Measurements from ENCODE around the gene ELAPOR2. TPM values are rescaled to one million over a fixed set of nuclear protein-coding genes. Genes with fewer than 3 reads are reported as not detected.
"Not testable (repeated sequence)": the region's sequence is repeated elsewhere in the genome, so short reads cannot be mapped to it uniquely, and the experiment has no call there.

Gene ELAPOR2
- total and polyA plus RNA-seq, 2 of the 13 experiments (the other 11 are each of a cell fraction or from before 2014, with no cell fraction given): 7.8 to 8.4 TPM

DNA sequence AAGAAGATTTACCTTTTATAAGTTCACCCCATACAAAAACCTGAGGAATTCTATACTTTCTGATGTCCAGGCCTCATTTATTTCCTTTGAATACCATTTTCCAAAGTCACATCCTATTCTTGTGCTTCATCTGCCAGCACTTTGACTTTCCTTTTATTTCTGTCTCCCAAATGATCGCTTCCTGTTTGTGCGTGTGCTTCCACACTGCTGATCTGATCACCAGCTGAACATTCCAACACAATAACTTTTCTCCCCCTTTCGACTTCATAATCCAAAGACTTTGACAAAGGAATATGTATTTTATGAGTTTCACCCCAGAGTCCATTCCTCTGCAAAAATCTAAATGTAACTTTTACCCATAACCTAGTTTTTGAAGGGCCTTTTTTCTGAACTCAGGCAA, 3.1 kb downstream of the ELAPOR2 start (continued):
- TF ChIP-seq ZNF136 (CRISPR knock-in tag; IDR thresholded peaks at IDR 0.05; ENCODE audit: low read depth): no peak
- no peak for TF ChIP-seq ZNF782 (CRISPR knock-in tag; IDR thresholded peaks at IDR 0.05; ENCODE audit: borderline replicate concordance)

DNA sequence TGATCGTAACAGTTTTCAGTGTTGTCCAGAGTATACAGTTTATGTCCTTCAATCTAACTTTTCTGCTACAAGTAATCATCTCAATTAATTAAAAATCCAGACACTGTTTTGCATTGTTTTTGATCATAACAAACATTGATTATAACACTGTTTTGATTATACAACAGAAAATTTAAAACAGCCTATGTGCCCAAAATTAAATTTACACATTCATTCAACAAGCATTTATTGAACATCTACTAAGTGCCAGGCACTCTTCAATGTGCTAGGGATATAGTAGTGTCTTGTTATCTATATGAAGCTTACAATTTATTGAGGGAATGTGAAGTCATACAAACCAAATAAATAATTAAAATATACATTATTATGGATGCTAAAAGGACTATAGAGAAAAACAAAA, 10.6 kb downstream of the ELAPOR2 start:
- H3K4me1 ChIP-seq (ENCODE audit: insufficient read depth, low read length): peaks cover 5% of the 10 kb centered on the region; the same call in 1 of the 2 replicates
- WGBS (ENCODE audit: low lambda C conversion rate): 31% methylated on average over 1 of the region's 1 CpG
- H3K4me3 ChIP-seq (replicated peaks in 1 of 3; ENCODE audit: insufficient read depth in 1 of 3, low read depth in 2 of 3, low read length in 3 of 3): no peak overlapping the region
- no peak for ATAC-seq
- intact Hi-C loops (cut with micrococcal nuclease; ENCODE audit: unreplicated experiment): no loop called here
- H4K20me1 ChIP-seq (ENCODE audit: insufficient read depth, low read length): no peaks in the 10 kb centered on the region
- H2AFZ ChIP-seq (ENCODE audit: low read length): no peak overlapping the region
- in situ Hi-C loops (cut with HindIII; ENCODE audit: extremely low pct_ligation_motif_present, low pct_unique_long_range_greater_than_20kb): no loop called here
- 0 out of 5 replicates have a peak, but pooled peaks cover 0 to 2% of the 10 kb centered on the region in 2 experiments for H3K27me3 ChIP-seq (ENCODE audit: control insufficient read depth in 1 of 2, insufficient read depth in 2 of 2, low read length in 2 of 2)
- no peak overlapping the region for H3K9ac ChIP-seq (ENCODE audit: insufficient read depth, low read depth, low read length)
- FAIRE-seq: no peak
- H3K27ac ChIP-seq (ENCODE audit: extremely low read length, insufficient read depth, low read length): no peak overlapping the region
- H3K9me3 ChIP-seq (ENCODE audit: low read length): no peaks in the 10 kb centered on the region
- CTCF ChIA-PET (ENCODE audit: low intra/inter-chr PET ratio, low total read pairs): no interaction called here
- no peak overlapping the region for H3K4me2 ChIP-seq (ENCODE audit: low read depth, low read length)
- BruUV-seq (replicated peaks): no TSS peak
- H3K79me2 ChIP-seq (ENCODE audit: insufficient read depth, low read length): no peaks in the 10 kb centered on the region
- POLR2A ChIA-PET: no interaction called here
- no peak for TF ChIP-seq SMAD1 (CRISPR knock-in tag; IDR thresholded peaks at IDR 0.05; ENCODE audit: borderline replicate concordance, low read depth)
- no peak for DNase-seq (ENCODE audit: low spot score)
- H3K36me3 ChIP-seq (replicated peaks in 1 of 2; ENCODE audit: control insufficient read depth in 1 of 2, insufficient read depth in 2 of 2, low read length in 2 of 2): no peaks in the 10 kb centered on the region

DNA sequence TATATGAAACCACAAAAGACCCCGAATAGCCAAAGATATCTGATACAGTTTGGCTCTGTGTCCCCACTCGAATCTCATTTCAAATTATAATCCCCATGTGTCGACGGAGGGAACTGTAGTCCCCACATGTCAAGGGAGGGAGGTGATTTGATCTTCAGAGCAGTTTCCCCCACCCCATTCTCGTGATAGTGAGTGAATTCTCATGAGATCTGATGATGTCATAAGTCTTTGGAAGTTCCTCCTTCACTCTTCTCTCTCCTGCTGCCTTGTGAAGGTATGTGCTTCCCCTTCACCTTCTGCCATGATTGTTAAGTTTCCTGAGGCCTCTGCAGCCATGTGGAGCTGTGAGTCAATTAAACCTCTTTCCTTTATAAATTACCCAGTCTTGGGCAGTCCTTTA, 13.0 kb downstream of the ELAPOR2 start:
- CTCF ChIA-PET (ENCODE audit: low intra/inter-chr PET ratio, low total read pairs): no interaction called here
- ATAC-seq (no peak), DNase-seq (ENCODE audit: low spot score) (no peak), FAIRE-seq (no peak)
- H3K9ac ChIP-seq (ENCODE audit: insufficient read depth, low read depth, low read length): no peak overlapping the region
- in situ Hi-C loops (cut with HindIII; ENCODE audit: extremely low pct_ligation_motif_present, low pct_unique_long_range_greater_than_20kb): no loop called here
- H3K27ac ChIP-seq (ENCODE audit: extremely low read length, insufficient read depth, low read length): no peak overlapping the region
- peak; percentile 81 for TF ChIP-seq ATF7 (IDR thresholded peaks at IDR 0.05)
- TF ChIP-seq ATF7 (CRISPR knock-in tag; IDR thresholded peaks at IDR 0.05): no peak
- TF ChIP-seq SETDB1 (CRISPR knock-in tag; IDR thresholded peaks at IDR 0.05; ENCODE audit: borderline replicate concordance): no peak
- no peak for TF ChIP-seq MZF1 (CRISPR knock-in tag; IDR thresholded peaks at IDR 0.05; ENCODE audit: borderline replicate concordance)
- TF ChIP-seq CREB1 (IDR thresholded peaks at IDR 0.05): peak; percentile 48
- no peak for TF ChIP-seq CREB1 (CRISPR knock-in tag; IDR thresholded peaks at IDR 0.05)
- no peak for TF ChIP-seq POLR2AphosphoS5 (IDR thresholded peaks at IDR 0.05; ENCODE audit: low read depth, low read length)
- H2AFZ ChIP-seq (ENCODE audit: low read length): peak overlapping the region; percentile 42
- no peak overlapping the region for H3K4me3 ChIP-seq (replicated peaks in 1 of 3; ENCODE audit: insufficient read depth in 1 of 3, low read depth in 2 of 3, low read length in 3 of 3)
- H3K79me2 ChIP-seq (ENCODE audit: insufficient read depth, low read length): no peaks in the 10 kb centered on the region
- H3K36me3 ChIP-seq (replicated peaks in 1 of 2; ENCODE audit: control insufficient read depth in 1 of 2, insufficient read depth in 2 of 2, low read length in 2 of 2): no peaks in the 10 kb centered on the region
- no peaks in the 10 kb centered on the region for H4K20me1 ChIP-seq (ENCODE audit: insufficient read depth, low read length)
- 25% methylated on average over 5 of the region's 5 CpGs for WGBS (ENCODE audit: low lambda C conversion rate)
- no peaks in the 10 kb centered on the region for H3K4me1 ChIP-seq (ENCODE audit: insufficient read depth, low read length)
- H3K9me3 ChIP-seq (ENCODE audit: low read length): no peaks in the 10 kb centered on the region
- H3K4me2 ChIP-seq (ENCODE audit: low read depth, low read length): no peak overlapping the region
- intact Hi-C loops (cut with micrococcal nuclease; ENCODE audit: unreplicated experiment): no loop called here
- BruUV-seq (replicated peaks): no TSS peak
- H3K27me3 ChIP-seq (ENCODE audit: control insufficient read depth in 1 of 2, insufficient read depth in 2 of 2, low read length in 2 of 2): 0 out of 5 replicates have a peak, but pooled peaks cover 0 to 2% of the 10 kb centered on the region in 2 experiments
- POLR2A ChIA-PET: no interaction called here

DNA sequence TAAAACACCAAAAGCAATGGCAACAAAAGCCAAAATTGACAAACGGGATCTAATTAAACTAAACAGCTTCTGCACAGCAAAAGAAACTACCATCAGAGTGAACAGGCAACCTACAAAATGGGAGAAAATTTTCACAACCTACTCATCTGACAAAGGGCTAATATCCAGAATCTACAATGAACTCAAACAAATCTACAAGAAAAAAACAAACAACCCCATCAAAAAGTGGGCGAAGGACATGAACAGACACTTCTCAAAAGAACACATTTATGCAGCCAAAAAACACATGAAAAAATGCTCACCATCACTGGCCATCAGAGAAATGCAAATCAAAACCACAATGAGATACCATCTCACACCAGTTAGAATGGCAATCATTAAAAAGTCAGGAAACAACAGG, 14.7 kb downstream of the ELAPOR2 start:
- CTCF ChIA-PET (ENCODE audit: low intra/inter-chr PET ratio, low total read pairs); FAIRE-seq; H3K4me3 ChIP-seq (replicated peaks in 1 of 3; ENCODE audit: insufficient read depth in 1 of 3, low read depth in 2 of 3, low read length in 3 of 3); BruUV-seq (replicated peaks); H3K9me3 ChIP-seq (ENCODE audit: low read length); H3K36me3 ChIP-seq (replicated peaks in 1 of 2; ENCODE audit: control insufficient read depth in 1 of 2, insufficient read depth in 2 of 2, low read length in 2 of 2); H2AFZ ChIP-seq (ENCODE audit: low read length); POLR2A ChIA-PET; in situ Hi-C loops (cut with HindIII; ENCODE audit: extremely low pct_ligation_motif_present, low pct_unique_long_range_greater_than_20kb); H3K4me1 ChIP-seq (ENCODE audit: insufficient read depth, low read length); H4K20me1 ChIP-seq (ENCODE audit: insufficient read depth, low read length); H3K9ac ChIP-seq (ENCODE audit: insufficient read depth, low read depth, low read length); intact Hi-C loops (cut with micrococcal nuclease; ENCODE audit: unreplicated experiment); ATAC-seq; H3K27me3 ChIP-seq (ENCODE audit: control insufficient read depth in 1 of 2, insufficient read depth in 2 of 2, low read length in 2 of 2); H3K27ac ChIP-seq (ENCODE audit: extremely low read length, insufficient read depth, low read length); H3K4me2 ChIP-seq (ENCODE audit: low read depth, low read length); DNase-seq (ENCODE audit: low spot score); H3K79me2 ChIP-seq (ENCODE audit: insufficient read depth, low read length): not testable (repeated sequence)
- WGBS (ENCODE audit: low lambda C conversion rate): 8% methylated on average over 2 of the region's 2 CpGs

All from HepG2 (cell line).